Activated B cell treated with CpG ODN at 0.5 μM for 24 hours (primary cell): ENCODE results near the gene SHISA9. TPM values are rescaled to one million over a fixed set of nuclear protein-coding genes. Genes with fewer than 3 reads are reported as not detected.

Source experiments
- ATAC-seq: fragments of 200-7000 bp; cut with Tn5 transposase; one replicate; pipeline ENCODE4 v1.10.0; 2021; ENCODE audit warnings: low read depth, mild to moderate bottlenecking, moderate library complexity
- CTCF ChIA-PET: fragments of 350-600 bp; sonication (Branson Sonifier 250); formaldehyde crosslinking; loops from one replicate; lab custom pipeline; 2021; ENCODE audit warnings: antibody characterized with exemption; lab: Charles Lee
- POLR2A ChIA-PET: fragments of 350-600 bp; sonication (Branson Sonifier 250); formaldehyde crosslinking; loops from one replicate; lab custom pipeline; 2021; ENCODE audit warnings: antibody characterized with exemption; lab: Charles Lee
- DNase-seq: peaks from one replicate; pipeline ENCODE4 v3.0.0; 2022
- H3K27ac Mint-ChIP-seq: one replicate; pipeline ENCODE4 v1.8.0; 2020; ENCODE audit warnings: mixed read lengths
- H3K27me3 Mint-ChIP-seq: one replicate; pipeline ENCODE4 v1.8.0; 2021; ENCODE audit warnings: mixed read lengths
- H3K36me3 Mint-ChIP-seq: one replicate; pipeline ENCODE4 v1.8.0; 2021; ENCODE audit warnings: low read depth, mixed read lengths
- H3K4me1 Mint-ChIP-seq: one replicate; pipeline ENCODE4 v1.8.0; 2021; ENCODE audit warnings: mixed read lengths
- H3K4me3 Mint-ChIP-seq: one replicate; pipeline ENCODE4 v1.8.0; 2020; ENCODE audit warnings: mild to moderate bottlenecking, mixed read lengths
- H3K9me3 Mint-ChIP-seq: one replicate; pipeline ENCODE4 v1.8.0; 2020; ENCODE audit warnings: mixed read lengths
- intact Hi-C: fragments of 100-400 bp; cut with micrococcal nuclease; formaldehyde crosslinking; loops from one replicate; pipeline ENCODE4 v1.15.1; 2024
- total RNA-seq: library from RNA; stranded (reverse); gene quantifications from 2 replicates; pipeline ENCODE4 v1.2.3, GENCODE V29; 2022
- TF ChIP-seq, protein P1 (sequence below): fragments of 200-600 bp; IDR thresholded peaks from one replicate; pipeline ENCODE4 v1.8.0; 2022; ENCODE audit warnings: antibody characterized with exemption, mild to moderate bottlenecking

Gene SHISA9
- total RNA-seq, 1 donor from 2014 or later = 0.07 TPM

DNA sequence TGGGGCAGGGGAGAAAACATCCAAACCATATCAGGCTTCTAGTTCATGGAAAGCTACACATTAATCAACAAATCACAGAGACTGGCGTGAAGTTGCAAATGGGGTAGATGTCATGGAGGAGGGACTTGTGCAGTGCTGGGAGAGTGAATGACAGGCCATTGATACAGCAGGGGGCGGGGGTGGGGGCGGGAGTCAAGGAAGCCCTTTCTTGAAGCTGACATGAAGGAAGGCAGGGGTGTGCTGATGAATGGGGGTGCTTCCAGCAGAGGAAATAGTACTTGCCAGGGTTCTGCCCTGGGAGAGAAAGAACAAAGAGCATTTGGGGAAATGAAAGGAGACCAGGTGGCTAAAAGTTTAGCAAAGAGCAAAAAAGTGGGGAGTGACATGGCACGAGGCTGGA lies 269.9 kb downstream of the SHISA9 start:
- DNase-seq (no peak), ATAC-seq (no peak)
- TF ChIP-seq, protein P1, sequence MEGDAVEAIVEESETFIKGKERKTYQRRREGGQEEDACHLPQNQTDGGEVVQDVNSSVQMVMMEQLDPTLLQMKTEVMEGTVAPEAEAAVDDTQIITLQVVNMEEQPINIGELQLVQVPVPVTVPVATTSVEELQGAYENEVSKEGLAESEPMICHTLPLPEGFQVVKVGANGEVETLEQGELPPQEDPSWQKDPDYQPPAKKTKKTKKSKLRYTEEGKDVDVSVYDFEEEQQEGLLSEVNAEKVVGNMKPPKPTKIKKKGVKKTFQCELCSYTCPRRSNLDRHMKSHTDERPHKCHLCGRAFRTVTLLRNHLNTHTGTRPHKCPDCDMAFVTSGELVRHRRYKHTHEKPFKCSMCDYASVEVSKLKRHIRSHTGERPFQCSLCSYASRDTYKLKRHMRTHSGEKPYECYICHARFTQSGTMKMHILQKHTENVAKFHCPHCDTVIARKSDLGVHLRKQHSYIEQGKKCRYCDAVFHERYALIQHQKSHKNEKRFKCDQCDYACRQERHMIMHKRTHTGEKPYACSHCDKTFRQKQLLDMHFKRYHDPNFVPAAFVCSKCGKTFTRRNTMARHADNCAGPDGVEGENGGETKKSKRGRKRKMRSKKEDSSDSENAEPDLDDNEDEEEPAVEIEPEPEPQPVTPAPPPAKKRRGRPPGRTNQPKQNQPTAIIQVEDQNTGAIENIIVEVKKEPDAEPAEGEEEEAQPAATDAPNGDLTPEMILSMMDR = no peak
- Mint-ChIP-seq H3K27ac (no peak overlapping the region), H3K4me1 (no peaks in the 10 kb centered on the region), H3K9me3 (no peaks in the 10 kb centered on the region), H3K4me3 (no peak overlapping the region), H3K36me3 (no peaks in the 10 kb centered on the region), H3K27me3 (no peaks in the 10 kb centered on the region)
- intact Hi-C loops = no loop called here
- ChIA-PET CTCF (no interaction called here), POLR2A (no interaction called here)

DNA sequence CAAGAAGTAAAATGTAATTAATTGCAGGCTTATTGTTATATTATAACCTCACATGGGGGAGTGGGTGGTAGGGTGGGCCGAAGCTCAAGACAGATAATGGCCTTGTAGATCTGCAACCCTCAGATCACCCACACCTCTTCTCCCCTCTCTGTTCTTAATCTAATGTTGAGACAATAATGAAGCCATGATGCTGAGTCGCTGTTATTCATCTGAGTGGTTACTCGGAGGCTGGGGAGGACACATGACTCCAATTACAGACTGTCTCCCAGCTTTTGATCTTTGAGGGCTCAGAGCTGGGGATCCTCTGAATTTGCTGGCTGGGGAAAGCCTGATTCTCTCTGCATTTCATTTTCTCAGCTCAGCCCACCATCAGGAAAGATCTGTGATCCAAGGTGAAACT lies 275.3 kb downstream of the SHISA9 start:
- H3K27me3 Mint-ChIP-seq = peaks cover 6% of the 10 kb centered on the region
- no peaks in the 10 kb centered on the region for H3K9me3 Mint-ChIP-seq
- ChIA-PET POLR2A (no interaction called here), CTCF (no interaction called here)
- DNase-seq (no peak), ATAC-seq (no peak)
- no peak overlapping the region for H3K4me3 Mint-ChIP-seq
- H3K27ac Mint-ChIP-seq = no peak overlapping the region
- intact Hi-C loops = no loop called here
- H3K36me3 Mint-ChIP-seq = no peaks in the 10 kb centered on the region
- TF ChIP-seq, protein P1 = no peak
- no peaks in the 10 kb centered on the region for H3K4me1 Mint-ChIP-seq

DNA sequence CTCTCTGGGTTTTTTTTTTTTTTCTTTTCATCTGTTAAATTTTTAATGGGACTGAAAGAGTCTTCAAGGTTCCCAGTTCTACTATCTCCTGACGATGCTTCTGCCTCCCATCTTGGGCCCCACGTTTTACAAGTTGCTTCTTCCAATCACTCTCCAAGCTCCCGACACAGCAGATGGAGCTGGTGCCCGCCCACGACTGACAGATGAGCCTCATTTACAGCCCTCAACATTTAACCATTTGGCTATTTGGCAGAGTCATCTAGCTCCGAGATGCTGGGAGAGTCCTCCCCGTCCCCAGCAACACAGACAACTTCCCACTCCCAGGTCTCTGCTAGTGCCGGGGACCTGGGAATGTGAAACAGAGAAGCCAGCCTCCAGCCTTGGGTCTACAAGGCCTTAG lies 276.9 kb downstream of the SHISA9 start:
- CTCF ChIA-PET = no interaction called here
- POLR2A ChIA-PET = no interaction called here
- no peak overlapping the region for H3K4me3 Mint-ChIP-seq
- TF ChIP-seq, protein P1 = no peak
- DNase-seq (no peak), ATAC-seq (no peak)
- no peaks in the 10 kb centered on the region for H3K4me1 Mint-ChIP-seq
- intact Hi-C loops = no loop called here
- H3K27me3 Mint-ChIP-seq = peaks cover 7% of the 10 kb centered on the region
- no peaks in the 10 kb centered on the region for H3K36me3 Mint-ChIP-seq
- H3K27ac Mint-ChIP-seq = no peak overlapping the region
- H3K9me3 Mint-ChIP-seq = peaks cover under 1% of the 10 kb centered on the region

DNA sequence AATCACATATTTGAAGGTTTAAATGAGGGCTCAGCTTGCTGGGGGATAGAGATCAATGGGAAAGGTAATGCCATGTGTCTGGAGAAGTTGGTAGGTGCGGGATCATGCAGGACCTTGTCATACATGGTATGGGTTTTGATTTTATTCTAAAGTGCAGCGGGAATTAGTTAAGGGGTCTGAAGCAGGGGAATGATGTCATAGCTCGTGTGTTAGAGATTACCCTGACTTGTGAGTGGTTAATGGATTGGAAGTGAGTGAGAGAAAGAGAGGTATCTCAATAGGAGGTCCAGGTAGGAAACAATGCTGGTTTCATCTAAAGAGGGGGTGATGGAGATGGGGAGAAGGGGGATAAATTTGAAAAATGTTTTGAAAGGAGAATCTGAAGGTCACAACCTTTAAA lies 280.0 kb downstream of the SHISA9 start:
- ChIA-PET CTCF (interaction anchor here (0.6 kb wide), 1 partner anchor 727 kb away, joined by 3 read pairs; no protein-coding TSS in a partner anchor), POLR2A (no interaction called here)
- Mint-ChIP-seq H3K4me3 (no peak overlapping the region), H3K36me3 (no peaks in the 10 kb centered on the region), H3K4me1 (no peaks in the 10 kb centered on the region), H3K9me3 (peaks cover 5% of the 10 kb centered on the region), H3K27ac (no peak overlapping the region), H3K27me3 (peaks cover 10% of the 10 kb centered on the region)
- ATAC-seq = no peak
- intact Hi-C loops = no loop called here
- TF ChIP-seq, protein P1 = no peak
- DNase-seq = no peak

DNA sequence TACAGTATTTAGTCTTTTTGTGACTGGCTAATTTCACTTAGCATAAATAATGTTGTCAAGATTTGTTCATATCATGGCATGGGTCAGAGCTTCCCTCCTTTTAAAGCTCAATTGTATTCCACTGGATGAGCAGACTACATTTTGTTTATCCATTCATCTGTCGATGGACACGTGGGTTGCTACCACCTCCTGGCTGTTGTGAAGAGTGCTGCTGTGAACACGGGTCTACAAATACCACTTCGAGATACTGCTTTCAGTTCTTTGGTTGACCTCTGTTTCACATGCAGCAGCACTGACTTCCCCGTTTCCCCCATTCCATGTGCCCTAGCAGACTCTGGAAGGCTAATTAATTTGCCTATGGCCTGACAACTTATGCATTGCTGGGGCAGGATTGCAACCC lies 285.4 kb downstream of the SHISA9 start:
- ATAC-seq (no peak), DNase-seq (no peak)
- Mint-ChIP-seq H3K4me3 (no peak overlapping the region), H3K27ac (no peak overlapping the region), H3K4me1 (no peaks in the 10 kb centered on the region), H3K9me3 (peaks cover 5% of the 10 kb centered on the region), H3K36me3 (no peaks in the 10 kb centered on the region), H3K27me3 (peaks cover 3% of the 10 kb centered on the region)
- CTCF ChIA-PET = no interaction called here
- intact Hi-C loops = no loop called here
- TF ChIP-seq, protein P1 = no peak
- POLR2A ChIA-PET = no interaction called here
